ENCODE measurements around the gene PPP2R3A.

DNA sequence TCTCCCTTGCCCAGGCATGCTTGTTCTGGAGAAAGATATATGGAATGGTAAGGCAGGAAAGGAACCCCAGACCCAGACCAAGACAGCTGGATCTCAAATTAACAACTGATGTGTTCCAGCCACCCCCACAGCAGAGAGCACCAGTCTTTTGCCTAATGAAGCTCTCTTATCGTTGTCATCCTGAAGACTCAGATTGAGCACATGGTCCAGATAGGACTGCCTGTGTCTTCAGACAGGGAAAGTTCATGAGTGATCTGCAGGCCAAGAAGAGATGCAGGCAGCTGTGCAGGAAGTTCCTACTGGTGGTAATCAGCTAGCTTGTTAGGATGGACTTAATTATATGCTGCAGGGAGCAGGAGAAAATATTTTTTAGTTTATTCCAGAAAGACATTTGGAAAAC lies 53.3 kb downstream of the PPP2R3A start:
- TF ChIP-seq POLR2A (IDR thresholded peaks at IDR 0.05) = no peak
- no peak for TF ChIP-seq CTCF (IDR thresholded peaks at IDR 0.05)
- TF ChIP-seq EP300 (IDR thresholded peaks at IDR 0.05; ENCODE audit: low read depth) = no peak

Measured in transverse colon (tissue), 3 donors.